H1 (cell line): ENCODE data around the gene FOXC1. TPM values are rescaled to one million over a fixed set of nuclear protein-coding genes. Genes with fewer than 3 reads are reported as not detected.

Experiments
- ASH2L ChIP-seq: fragments of 200-600, 300-600 bp; sonication (generic); IDR thresholded peaks from one replicate; pipeline ENCODE4 v1.7.1; 2017; ENCODE audit warnings: low read length
- RNF2 ChIP-seq: fragments of 200-900, 300-1000 bp; sonication (generic); IDR thresholded peaks from 2 replicates; pipeline ENCODE4 v1.7.1; 2016; ENCODE audit warnings: borderline replicate concordance, low read depth, mild to moderate bottlenecking, antibody characterized with exemption, low read length; ENCODE audit not compliant: poor library complexity, severe bottlenecking; ENCODE audit errors: missing control alignments
- polyA plus RNA-seq, 7 experiments: library from polyadenylated mRNA; depleted of rRNA in 3 of 7; stranded (reverse) in 5 of 7; unstranded in 2 of 7; fragments of >200 nt in 5 of 7; fragments of 200-250 nt in 2 of 7; gene quantifications; 1 replicate in 5 of 7; 2 replicates in 1 of 7; 4 replicates in 1 of 7; pipeline versions ENCODE4 v1.2.1 to v1.2.3, GENCODE V29; 2011 to 2013; ENCODE audit warnings: missing spikeins in 2 of 7, mixed read lengths in 2 of 7
- total RNA-seq: library from RNA; stranded (reverse); fragmentation: NEBNext Ultra II Directional; extraction: Animal tissue kit (Norgen Biotek cat#: 25700); gene quantifications from 2 replicates; pipeline ENCODE4 v1.2.1, GENCODE V29; 2021

The FOXC1 gene
- total and polyA plus RNA-seq, 2 of the 8 experiments (the other 6 are each of a cell fraction or from before 2014, with no cell fraction given) = 0.22 TPM; not detected in 1

- TF ChIP-seq RNF2 (no peak), ASH2L (no peak)
Measured at GRCh38 chr6:1643830-1644445, 34.2 kb downstream of the FOXC1 start (continued).
